Measurements from ENCODE around the gene FOLR3.
"Not testable (repeated sequence)": the region's sequence is repeated elsewhere in the genome, so short reads cannot be mapped to it uniquely, and the experiment has no call there.

FOLR3 gene

DNA sequence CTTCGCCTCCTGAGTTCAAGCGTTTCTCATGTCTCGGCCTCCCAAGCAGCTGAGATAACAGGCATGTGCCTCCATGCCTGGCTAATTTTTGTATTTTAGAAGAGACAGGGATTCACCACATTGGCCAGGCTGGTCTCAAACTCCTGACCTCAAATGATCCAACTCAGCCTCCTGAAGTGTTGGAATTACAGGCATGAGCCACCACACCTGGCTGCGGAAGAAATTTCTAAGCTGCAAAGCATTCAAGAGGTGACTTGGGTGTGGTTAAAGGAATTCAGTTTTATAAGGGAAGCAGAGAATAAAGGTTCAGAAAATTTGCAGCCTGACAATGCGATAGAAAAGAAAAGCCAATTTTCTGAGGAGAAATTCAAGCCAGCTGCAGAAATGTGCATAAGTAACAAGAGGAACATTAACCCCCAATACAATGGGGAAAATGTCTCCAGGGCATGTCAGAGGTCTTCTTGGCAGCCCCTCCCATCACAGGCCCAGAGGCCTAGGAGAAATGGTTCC is 33.6 kb downstream of the FOLR3 start:
- not testable (repeated sequence) for FAIRE-seq

DNA sequence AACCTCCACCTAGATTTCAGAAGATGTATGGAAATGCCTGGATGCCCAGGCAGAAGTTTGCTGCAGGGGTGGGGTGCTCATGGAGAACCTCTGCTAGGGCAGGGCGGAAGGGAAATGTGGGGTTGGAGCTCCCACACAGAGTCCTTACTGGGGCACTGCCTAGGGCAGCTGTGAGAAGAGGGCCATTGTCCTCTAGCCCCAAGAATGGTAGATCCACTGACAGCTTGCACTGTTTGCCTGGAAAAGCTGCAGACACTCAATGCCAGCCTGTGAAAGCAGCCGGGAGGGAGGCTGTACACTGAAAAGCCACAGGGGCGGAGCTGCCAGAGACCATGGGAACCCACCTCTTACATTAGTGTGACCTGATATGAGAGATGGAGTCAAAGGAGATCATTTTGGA is 34.2 kb downstream of the FOLR3 start:
- FAIRE-seq = not testable (repeated sequence)

DNA sequence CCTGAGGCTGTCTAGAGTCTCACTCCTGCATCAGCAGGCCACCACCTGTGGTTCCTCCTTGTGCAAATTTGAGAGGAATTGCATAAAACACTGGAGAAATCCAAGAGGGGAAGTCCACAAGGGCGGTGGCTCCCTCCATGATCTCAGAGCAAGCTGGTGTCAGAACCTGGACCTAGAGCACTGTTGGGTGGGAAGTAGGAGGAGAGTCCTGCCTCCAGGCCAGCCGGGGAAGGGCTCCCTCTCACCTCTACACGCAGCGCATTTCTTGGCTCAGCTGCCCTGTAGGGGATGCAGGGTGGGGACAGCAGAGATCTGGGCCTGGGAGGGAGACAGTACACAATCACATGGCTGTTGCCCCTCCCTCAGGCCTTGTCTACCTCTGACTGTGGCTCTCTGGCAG is 36.5 kb downstream of the FOLR3 start:
- FAIRE-seq = not testable (repeated sequence)

DNA sequence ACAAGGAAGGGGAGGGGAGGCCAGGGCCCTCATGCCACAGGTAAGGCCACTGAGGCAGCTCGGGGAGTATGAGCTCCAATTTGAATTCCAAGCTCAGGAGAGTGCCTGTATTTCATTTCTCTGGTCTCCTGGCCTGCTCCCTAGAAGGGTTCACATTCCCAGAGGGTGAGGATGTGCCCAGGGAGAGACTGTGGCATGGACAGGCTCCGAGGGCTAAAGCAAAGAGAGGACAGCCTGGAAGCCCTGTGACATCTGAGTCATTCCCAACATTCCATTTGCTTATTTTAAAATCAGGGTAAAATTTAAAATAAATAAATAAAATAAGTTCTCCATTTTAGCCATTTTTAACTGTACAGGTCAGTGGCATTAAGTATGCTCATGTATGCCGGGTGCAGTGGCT is 37.8 kb downstream of the FOLR3 start:
- FAIRE-seq = no peak

DNA sequence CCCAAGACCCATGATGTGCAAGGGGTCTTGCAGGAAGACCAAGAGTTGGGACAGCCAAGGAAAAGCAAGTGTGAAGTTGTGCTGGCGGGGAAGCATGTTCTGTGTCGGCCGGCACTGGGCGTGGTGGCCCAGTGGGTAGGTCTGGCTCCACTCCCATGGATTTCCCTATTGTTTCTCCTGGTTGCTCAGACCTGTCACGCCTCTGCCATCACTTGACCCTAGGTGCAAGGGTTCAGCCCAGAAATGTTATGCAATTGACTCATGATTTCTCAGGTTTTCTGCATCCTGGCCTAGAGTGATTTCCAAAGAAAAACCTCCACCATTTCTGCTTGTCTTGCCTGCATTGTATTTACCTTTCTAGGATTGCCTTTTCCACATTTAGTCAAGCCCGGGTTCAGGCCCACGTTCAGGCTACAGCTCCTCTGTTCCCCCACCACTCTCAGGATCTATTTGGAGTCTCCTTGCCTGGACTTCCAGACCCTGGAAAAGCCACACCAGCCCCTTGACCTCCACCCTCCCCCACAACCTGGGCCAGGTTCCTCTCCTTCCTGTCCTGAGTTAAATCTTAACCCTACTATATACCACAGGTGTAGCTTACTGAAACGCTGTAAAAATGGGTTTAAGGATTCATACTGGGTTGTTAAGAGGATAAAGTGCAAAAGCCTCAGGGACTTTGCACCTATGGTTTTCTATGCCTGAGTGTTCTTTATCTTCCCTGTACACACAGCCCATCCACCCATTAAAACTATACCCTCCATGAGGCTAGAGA is 39.0 kb downstream of the FOLR3 start:
- FAIRE-seq = no peak

DNA sequence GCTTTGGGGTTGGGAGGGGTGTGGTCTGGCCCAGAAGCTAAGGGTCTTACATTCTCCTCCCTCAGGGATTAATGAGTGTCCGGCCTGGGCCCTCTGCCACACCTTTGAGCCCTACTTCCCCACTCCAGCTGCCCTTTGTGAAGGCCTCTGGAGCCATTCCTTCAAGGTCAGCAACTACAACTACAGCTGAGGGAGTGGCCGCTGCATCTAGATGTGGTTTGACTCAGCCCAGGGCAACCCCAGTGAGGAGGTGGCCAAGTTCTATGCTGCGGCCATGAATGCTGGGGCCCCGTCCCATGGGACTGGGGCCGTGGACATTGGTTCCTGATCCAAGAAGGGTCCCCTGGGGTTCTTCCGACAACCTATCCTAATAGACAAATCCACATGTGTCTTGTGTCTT is 42.1 kb downstream of the FOLR3 start:
- no peak for FAIRE-seq

DNA sequence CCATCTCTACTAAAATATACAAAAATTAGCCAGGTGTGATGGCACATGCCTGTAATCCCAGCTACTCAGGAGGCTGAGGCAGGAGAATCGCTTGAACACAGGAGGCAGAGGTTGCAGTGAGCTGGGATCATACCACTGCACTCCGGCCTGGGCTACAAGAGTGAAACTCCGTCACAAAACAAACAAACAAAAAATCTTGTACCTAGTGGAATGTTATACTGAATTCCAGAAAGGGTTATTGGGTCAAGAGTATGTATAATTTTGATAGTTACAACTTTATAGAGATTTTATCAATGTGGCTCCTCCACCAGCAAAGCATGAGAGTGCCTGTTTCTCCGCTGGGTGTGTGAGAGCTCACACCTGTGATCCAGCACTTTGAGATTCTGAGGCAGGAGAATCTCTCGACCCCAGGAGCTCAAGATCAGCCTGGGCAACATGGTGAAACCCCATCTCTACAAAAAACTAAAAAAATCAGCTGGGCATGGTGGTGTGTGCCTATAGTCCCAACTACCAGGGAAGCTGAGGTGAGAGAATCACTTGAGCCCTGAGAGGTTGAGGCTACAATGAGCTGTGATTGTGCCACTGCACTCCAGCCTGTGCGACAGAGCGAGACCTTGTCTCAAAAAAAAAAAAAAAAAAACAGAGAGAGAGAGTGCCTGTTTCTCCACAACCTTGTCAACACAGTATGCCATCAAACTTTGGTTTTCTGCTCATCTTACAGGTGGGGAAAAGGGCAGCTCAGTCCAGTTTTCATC is 43.7 kb downstream of the FOLR3 start:
- no peak for FAIRE-seq

DNA sequence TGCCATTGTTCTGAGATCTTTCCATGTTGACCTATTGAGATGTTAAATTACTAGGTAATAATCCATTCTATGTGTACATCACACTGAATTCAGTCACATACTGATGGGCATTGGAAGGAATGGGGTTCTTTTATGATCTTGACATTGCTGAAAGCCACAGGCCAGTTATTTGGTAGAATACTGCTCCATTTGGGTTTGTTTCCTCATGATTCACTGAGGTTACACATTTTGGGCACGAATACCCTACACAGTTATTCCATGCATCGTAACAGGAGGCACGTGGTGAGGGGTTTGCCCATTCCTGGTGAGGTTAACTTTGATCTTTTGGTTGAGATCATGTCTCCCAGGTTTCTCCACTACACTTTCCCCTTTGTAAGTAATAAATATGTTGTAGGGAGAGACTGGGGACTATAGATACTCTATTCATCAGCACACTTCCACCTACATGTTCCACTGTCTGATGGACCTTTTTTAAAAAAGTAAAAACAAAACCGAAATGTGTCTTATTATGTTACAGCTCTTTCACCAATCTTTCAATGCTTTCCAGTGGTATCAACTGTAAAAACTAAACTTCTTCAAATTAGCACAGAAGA is 44.4 kb downstream of the FOLR3 start:
- FAIRE-seq = no peak

DNA sequence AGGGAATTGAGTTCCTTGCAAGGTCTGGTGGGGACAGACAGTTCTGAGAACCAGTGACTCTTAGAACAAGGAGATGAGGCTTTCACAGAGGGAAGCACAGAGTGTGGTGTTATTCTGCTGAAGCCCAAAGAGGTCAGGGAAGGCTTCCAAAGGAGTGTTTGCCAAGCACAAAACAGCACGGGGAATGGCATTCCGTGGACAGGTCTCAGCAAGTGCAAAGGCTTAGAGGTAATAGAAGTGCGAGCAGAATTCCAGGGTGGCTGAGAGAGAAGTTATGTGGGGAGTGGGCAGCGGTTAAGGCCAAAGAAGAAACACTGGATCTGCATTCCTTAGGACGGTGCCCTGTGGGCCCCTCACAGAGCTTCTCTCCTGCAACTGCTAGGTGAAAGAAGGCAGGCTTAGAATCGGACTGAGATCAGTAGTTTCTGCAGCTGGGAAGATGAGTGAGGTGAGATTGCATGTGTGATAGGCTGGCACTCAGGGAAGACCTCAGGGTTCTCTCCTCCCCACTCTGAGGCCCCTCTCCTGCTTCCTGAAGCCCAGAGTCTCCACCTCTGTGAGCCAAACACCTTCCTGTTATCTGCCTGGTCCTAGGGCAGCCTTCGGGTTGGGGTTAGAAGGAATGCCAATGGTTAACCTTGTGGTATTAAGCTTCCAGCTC is 45.5 kb downstream of the FOLR3 start:
- not testable (repeated sequence) for FAIRE-seq

DNA sequence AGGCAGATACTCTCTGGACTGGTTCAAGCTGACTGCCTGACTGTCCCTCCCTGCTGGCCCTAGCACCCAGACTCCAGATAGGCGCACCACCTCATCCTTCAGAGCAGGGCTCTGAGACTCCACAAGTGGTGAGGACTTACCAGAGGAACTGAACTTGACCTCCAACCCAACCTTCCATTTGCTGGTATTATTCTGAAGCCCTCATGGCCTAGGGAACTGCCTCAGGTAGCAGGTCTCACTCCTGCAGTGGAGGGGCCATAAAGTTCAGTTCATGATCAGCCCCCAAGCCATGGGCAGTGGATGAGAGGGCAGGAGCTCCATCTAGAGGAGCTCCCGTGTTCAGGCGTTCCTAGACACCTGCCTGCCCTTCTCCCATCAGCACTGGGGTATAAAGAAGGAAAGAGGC is 46.0 kb downstream of the FOLR3 start:
- FAIRE-seq = not testable (repeated sequence)

DNA sequence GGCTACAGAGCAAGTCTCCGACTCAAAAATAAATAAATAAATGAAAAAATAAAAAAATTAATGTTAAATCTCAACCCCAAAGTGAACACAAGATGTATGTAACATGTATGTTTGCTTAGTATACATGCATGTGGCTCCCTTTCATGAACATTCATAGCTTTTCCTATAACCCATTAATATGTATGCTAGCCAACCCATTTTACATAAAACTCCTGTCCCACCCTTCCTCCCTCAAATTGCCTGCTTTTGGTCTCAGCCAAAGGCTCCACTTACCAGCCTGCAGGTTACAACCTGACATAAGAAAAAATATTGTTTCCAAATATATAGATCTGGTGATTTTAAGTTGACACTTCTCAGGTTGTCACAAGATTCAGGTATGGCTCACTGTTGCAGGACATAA is 52.7 kb downstream of the FOLR3 start:
- FAIRE-seq = no peak
